ENCODE measurements around the gene MYO9A.

GRCh38 chr15:72013703-72014102, 104.2 kb downstream of the MYO9A start:
- TF ChIP-seq CTCF (IDR thresholded peaks at IDR 0.05) (no peak), POLR2A (IDR thresholded peaks at IDR 0.05) (no peak)
